HepG2 (cell line): ENCODE measurements around the gene DNAJB11. TPM values are rescaled to one million over a fixed set of nuclear protein-coding genes. Genes with fewer than 3 reads are reported as not detected.
A peak's percentile ranks its signal among the peaks of the same experiment; 100 is the strongest.

Experiments
- ATAD3A ChIP-seq: sonication (generic); formaldehyde crosslinking; IDR thresholded peaks from 2 replicates; pipeline ENCODE4 v1.4.0; 2020; ENCODE audit warnings: missing genetic modification reagents
- GLI4 ChIP-seq: sonication (generic); formaldehyde crosslinking; IDR thresholded peaks from 2 replicates; pipeline ENCODE4 v1.5.1; 2020; ENCODE audit warnings: missing genetic modification reagents, mild to moderate bottlenecking, moderate library complexity, borderline replicate concordance
- MTF1 ChIP-seq: sonication (generic); formaldehyde crosslinking; IDR thresholded peaks from 2 replicates; pipeline ENCODE4 v1.5.0; 2020; ENCODE audit warnings: missing genetic modification reagents
- NR2C2 ChIP-seq: sonication (generic); formaldehyde crosslinking; IDR thresholded peaks from 2 replicates; pipeline ENCODE4 v1.4.0; 2020; ENCODE audit warnings: missing genetic modification reagents, mild to moderate bottlenecking, moderate library complexity, borderline replicate concordance
- POLR2A ChIP-seq, 2 experiments: IDR thresholded peaks; 2 replicates each; pipeline ENCODE4 v1.6.1; 2011; ENCODE audit warnings: low read depth in 2 of 2, low read length in 2 of 2, mild to moderate bottlenecking in 1 of 2, moderate library complexity in 1 of 2; ENCODE audit not compliant: insufficient read depth in 1 of 2
- RXRB ChIP-seq: IDR thresholded peaks from 2 replicates; pipeline ENCODE4 v1.6.1; 2016; ENCODE audit warnings: borderline replicate concordance, missing genetic modification reagents, missing compliant biosample characterization
- SIX1 ChIP-seq: sonication (generic); formaldehyde crosslinking; IDR thresholded peaks from 2 replicates; pipeline ENCODE4 v1.4.0; 2020; ENCODE audit warnings: missing genetic modification reagents, borderline replicate concordance
- SP4 ChIP-seq: sonication (generic); formaldehyde crosslinking; IDR thresholded peaks from 2 replicates; pipeline ENCODE4 v1.8.1; 2023; ENCODE audit warnings: mild to moderate bottlenecking, missing genetic modification reagents
- U2AF2 ChIP-seq: fragments of 200-400 bp; formaldehyde crosslinking; IDR thresholded peaks from 2 replicates; pipeline ENCODE4 v1.6.1; 2017; ENCODE audit warnings: low read depth, mild to moderate bottlenecking, low read length
- ZNF3 ChIP-seq: IDR thresholded peaks from 2 replicates; pipeline ENCODE4 v1.7.0; 2017; ENCODE audit warnings: inconsistent platforms
- ZNF33B ChIP-seq: sonication (generic); formaldehyde crosslinking; IDR thresholded peaks from 2 replicates; pipeline ENCODE4 v1.5.1; 2020; ENCODE audit warnings: mild to moderate bottlenecking, missing genetic modification reagents
- ZNF350 ChIP-seq: sonication (generic); formaldehyde crosslinking; IDR thresholded peaks from 2 replicates; pipeline ENCODE4 v1.4.0; 2020; ENCODE audit warnings: mild to moderate bottlenecking, low read depth, missing genetic modification reagents, borderline replicate concordance
- ZNF766 ChIP-seq: sonication (generic); formaldehyde crosslinking; IDR thresholded peaks from 2 replicates; pipeline ENCODE4 v1.5.0; 2020; ENCODE audit warnings: missing genetic modification reagents, borderline replicate concordance
- polyA plus RNA-seq, 8 experiments: library from polyadenylated mRNA; depleted of rRNA in 3 of 8; stranded (reverse) in 7 of 8; unstranded in 1 of 8; fragments of >200 nt; fragmentation: Illumina TruSeq in 4 of 8; extraction: Trizol in 4 of 8; gene quantifications; 2 replicates each; pipeline versions ENCODE4 v1.2.1 to v1.2.3, GENCODE V29; 2011 to 2016; ENCODE audit warnings: low read depth in 4 of 8, missing spikeins in 1 of 8, mixed read lengths in 1 of 8; ENCODE audit not compliant: insufficient read depth in 1 of 8
- total RNA-seq, 5 experiments: library from RNA; depleted of rRNA; stranded (reverse); fragments of >200 nt; fragmentation: Illumina TruSeq; extraction: Trizol; gene quantifications; 2 replicates each; pipeline ENCODE4 v1.2.3, GENCODE V29; 2016; ENCODE audit warnings: low read depth in 1 of 5
- TF ChIP-seq, protein P1 (sequence below), 2 experiments: sonication (generic) in 1 of 2; formaldehyde crosslinking in 1 of 2; IDR thresholded peaks; 2 replicates each; pipeline versions ENCODE4 v1.6.1 to v1.9.0; 2014 to 2022; ENCODE audit warnings: antibody characterized with exemption in 1 of 2, borderline replicate concordance in 1 of 2, inconsistent platforms in 1 of 2, low read depth in 1 of 2, missing genetic modification reagents in 1 of 2
- TF ChIP-seq, protein P2 (sequence below): sonication (generic); formaldehyde crosslinking; IDR thresholded peaks from 2 replicates; pipeline ENCODE4 v1.4.0; 2020; ENCODE audit warnings: missing genetic modification reagents
- TF ChIP-seq, protein P3 (sequence below): sonication (generic); formaldehyde crosslinking; IDR thresholded peaks from 2 replicates; pipeline ENCODE4 v1.9.0; 2021; ENCODE audit warnings: missing genetic modification reagents, mild to moderate bottlenecking, borderline replicate concordance
- TF ChIP-seq, protein P4 (sequence below): sonication (generic); formaldehyde crosslinking; IDR thresholded peaks from 2 replicates; pipeline ENCODE4 v1.5.0; 2020; ENCODE audit warnings: mild to moderate bottlenecking, missing genetic modification reagents

The DNAJB11 gene
- total and polyA plus RNA-seq, 2 of the 13 experiments (the other 11 are each of a cell fraction or from before 2014, with no cell fraction given): 41.0 to 132 TPM

DNA sequence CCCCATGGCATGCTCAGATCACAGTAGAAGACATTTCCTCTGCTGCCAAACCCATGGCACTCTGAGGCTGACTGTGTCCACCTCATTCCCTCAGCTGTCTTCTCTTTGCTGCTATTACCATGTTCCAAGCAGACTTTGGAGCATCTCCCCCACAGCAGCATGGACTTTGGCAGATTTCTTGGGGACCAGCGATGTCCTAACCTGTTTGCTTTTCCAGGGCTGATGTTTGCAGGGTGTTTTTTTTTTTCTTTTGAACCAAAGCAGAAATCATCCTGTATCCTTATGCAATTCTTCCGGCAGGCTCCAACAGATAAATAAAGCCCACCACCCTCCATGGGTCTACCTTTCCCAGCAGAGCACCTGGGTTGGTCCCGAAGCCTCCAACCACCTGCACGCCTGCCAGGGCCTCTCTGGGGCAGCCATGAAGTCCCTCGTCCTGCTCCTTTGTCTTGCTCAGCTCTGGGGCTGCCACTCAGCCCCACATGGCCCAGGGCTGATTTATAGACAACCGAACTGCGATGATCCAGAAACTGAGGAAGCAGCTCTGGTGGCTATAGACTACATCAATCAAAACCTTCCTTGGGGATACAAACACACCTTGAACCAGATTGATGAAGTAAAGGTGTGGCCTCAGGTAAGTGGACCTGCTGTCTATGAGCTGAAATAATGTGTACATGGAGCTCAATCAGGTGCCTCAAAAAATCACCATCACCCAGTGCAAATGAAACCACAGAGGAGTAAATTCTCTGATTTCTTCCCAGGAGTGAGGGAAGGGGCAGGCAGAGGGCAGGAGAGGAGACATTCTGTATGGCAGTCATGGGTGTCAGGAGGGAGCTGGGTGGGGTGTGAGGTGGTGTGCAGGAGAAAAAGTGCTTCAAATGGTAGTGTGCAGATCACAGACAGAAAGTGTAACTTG, 42.5 kb downstream of the DNAJB11 start, which contains the start of gene AHSG (continued):
- TF ChIP-seq, protein P1, sequence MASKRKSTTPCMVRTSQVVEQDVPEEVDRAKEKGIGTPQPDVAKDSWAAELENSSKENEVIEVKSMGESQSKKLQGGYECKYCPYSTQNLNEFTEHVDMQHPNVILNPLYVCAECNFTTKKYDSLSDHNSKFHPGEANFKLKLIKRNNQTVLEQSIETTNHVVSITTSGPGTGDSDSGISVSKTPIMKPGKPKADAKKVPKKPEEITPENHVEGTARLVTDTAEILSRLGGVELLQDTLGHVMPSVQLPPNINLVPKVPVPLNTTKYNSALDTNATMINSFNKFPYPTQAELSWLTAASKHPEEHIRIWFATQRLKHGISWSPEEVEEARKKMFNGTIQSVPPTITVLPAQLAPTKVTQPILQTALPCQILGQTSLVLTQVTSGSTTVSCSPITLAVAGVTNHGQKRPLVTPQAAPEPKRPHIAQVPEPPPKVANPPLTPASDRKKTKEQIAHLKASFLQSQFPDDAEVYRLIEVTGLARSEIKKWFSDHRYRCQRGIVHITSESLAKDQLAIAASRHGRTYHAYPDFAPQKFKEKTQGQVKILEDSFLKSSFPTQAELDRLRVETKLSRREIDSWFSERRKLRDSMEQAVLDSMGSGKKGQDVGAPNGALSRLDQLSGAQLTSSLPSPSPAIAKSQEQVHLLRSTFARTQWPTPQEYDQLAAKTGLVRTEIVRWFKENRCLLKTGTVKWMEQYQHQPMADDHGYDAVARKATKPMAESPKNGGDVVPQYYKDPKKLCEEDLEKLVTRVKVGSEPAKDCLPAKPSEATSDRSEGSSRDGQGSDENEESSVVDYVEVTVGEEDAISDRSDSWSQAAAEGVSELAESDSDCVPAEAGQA (IDR thresholded peaks at IDR 0.05; ENCODE audit: low read depth): no peak
- TF ChIP-seq, protein P1 (CRISPR knock-in tag; IDR thresholded peaks at IDR 0.05; ENCODE audit: borderline replicate concordance): no peak
- TF ChIP-seq ZNF33B (peak; percentile 85; the same call in 1 of the 2 replicates), SP4 (CRISPR knock-in tag) (0 out of 2 replicates have a peak, but pooled peaks have one; percentile 6), ATAD3A (CRISPR knock-in tag) (no peak), NR2C2 (CRISPR knock-in tag) (peak; percentile 85), ZNF3 (no peak), RXRB (peak; percentile 89), SIX1 (CRISPR knock-in tag) (peak; percentile 74), U2AF2 (no peak), ZNF350 (CRISPR knock-in tag) (peak; percentile 96), POLR2A (IDR thresholded peaks at IDR 0.05; ENCODE audit: insufficient read depth in 1 of 2, low read depth in 2 of 2, low read length in 2 of 2) (peak; percentile 76 to 96), ZNF766 (peak; percentile 59; the same call in 1 of the 2 replicates), GLI4 (CRISPR knock-in tag) (peak; percentile 76; the same call in 1 of the 2 replicates), MTF1 (CRISPR knock-in tag) (peak; percentile 78; the same call in 1 of the 2 replicates)
- TF ChIP-seq, protein P2, sequence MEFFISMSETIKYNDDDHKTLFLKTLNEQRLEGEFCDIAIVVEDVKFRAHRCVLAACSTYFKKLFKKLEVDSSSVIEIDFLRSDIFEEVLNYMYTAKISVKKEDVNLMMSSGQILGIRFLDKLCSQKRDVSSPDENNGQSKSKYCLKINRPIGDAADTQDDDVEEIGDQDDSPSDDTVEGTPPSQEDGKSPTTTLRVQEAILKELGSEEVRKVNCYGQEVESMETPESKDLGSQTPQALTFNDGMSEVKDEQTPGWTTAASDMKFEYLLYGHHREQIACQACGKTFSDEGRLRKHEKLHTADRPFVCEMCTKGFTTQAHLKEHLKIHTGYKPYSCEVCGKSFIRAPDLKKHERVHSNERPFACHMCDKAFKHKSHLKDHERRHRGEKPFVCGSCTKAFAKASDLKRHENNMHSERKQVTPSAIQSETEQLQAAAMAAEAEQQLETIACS: peak; percentile 26; the same call in 1 of the 2 replicates
- TF ChIP-seq, protein P3, sequence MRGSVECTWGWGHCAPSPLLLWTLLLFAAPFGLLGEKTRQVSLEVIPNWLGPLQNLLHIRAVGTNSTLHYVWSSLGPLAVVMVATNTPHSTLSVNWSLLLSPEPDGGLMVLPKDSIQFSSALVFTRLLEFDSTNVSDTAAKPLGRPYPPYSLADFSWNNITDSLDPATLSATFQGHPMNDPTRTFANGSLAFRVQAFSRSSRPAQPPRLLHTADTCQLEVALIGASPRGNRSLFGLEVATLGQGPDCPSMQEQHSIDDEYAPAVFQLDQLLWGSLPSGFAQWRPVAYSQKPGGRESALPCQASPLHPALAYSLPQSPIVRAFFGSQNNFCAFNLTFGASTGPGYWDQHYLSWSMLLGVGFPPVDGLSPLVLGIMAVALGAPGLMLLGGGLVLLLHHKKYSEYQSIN: no peak
- TF ChIP-seq, protein P4, sequence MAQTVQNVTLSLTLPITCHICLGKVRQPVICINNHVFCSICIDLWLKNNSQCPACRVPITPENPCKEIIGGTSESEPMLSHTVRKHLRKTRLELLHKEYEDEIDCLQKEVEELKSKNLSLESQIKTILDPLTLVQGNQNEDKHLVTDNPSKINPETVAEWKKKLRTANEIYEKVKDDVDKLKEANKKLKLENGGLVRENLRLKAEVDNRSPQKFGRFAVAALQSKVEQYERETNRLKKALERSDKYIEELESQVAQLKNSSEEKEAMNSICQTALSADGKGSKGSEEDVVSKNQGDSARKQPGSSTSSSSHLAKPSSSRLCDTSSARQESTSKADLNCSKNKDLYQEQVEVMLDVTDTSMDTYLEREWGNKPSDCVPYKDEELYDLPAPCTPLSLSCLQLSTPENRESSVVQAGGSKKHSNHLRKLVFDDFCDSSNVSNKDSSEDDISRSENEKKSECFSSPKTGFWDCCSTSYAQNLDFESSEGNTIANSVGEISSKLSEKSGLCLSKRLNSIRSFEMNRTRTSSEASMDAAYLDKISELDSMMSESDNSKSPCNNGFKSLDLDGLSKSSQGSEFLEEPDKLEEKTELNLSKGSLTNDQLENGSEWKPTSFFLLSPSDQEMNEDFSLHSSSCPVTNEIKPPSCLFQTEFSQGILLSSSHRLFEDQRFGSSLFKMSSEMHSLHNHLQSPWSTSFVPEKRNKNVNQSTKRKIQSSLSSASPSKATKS (CRISPR knock-in tag): peak; percentile 73; the same call in 1 of the 2 replicates
